GM08714 (cell line): ENCODE results near the gene ATP12A.
"Not testable (repeated sequence)": the region's sequence is repeated elsewhere in the genome, so short reads cannot be mapped to it uniquely, and the experiment has no call there.

Source experiments
- H3K4me3 ChIP-seq: fragments of 200-500 bp; sonication (Bioruptor generic); 2 replicates; pipeline ENCODE4 v1.5.1; 2014; ENCODE audit warnings: mild to moderate bottlenecking, low read length, inconsistent platforms
- ZNF274 ChIP-seq: IDR thresholded peaks from 2 replicates; pipeline ENCODE4 v1.6.1; 2012; ENCODE audit warnings: mild to moderate bottlenecking, low read depth, low read length

The ATP12A gene

DNA sequence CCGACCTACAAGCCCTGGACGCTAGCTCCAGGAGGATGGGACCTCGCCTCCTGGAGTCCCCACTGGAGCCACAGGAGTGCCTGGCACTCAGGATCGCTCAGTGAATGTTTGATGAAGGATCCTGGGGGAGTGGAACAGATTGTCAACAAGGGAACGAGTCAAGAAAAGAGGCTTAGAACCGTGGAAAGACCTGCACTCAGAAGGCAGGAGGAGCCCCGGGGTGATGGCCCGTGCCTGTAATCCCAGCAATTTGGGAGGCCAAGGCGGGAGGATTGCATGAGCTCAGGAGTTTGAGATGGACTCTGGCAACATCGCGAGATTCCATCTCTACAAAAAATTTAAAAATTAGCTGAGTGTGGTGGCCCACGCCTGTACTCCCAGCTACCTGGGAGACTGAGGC lies 38.9 kb downstream of the ATP12A start:
- no peak for TF ChIP-seq ZNF274
- H3K4me3 ChIP-seq, result no peak overlapping the region

DNA sequence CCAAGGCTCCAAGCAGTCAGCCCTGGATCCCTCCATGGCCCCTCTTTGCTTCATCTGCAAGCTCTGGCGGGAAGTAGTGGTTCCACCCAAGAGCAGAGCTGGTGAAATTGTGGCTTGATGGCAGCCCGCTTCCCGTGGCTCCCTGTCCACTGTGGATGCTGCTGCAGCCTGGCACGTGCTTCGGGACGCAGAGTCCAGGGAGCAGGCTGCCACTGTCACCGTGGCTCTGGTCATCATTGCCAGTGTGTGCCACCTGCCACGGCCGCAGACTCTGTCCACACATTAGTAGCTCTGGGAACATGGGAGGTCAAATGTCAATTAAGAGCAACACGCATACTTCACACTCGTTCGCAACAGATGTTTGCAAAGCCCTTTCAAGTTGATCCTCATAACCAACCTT lies 43.0 kb downstream of the ATP12A start:
- TF ChIP-seq ZNF274, result no peak
- H3K4me3 ChIP-seq, result no peak overlapping the region

DNA sequence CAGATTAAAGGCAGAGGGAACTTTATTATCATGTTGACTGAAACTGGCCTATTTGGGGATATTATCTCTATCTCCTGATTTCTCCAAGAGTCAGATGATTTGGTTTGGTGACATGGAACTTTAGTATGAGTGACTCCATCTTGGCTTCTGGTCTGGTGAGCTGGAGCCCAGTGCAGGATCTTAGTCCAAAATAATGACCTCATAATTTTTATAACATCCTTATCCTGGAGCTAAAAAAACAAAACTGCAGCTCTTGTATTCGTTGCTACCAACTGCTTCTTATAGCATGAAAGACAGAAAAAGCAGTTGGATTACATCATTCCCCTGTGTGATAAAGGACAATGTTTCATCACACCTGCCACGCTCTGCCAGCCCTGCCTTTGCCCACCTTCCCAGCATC lies 44.5 kb downstream of the ATP12A start:
- no peak overlapping the region for H3K4me3 ChIP-seq
- TF ChIP-seq ZNF274, result no peak

DNA sequence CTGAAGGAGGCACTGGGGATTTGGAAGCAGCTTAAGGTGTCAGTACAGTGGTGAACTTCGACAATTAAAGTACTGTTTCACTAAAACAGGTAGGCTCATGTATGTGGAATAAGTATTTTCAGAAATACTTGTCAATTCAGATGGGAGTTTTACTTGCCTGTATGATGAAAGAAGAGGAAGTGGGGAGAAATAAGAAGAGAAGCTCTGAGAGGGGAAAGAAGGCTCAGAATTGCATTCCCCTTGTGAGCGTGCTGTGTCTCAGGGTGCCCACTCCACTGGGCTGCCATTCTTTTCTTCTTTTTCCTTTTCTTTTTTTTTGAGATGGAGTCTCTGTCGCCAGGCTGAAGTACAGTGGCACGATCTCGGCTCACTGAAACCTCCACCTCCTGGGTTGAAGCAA lies 45.2 kb downstream of the ATP12A start:
- no peak for TF ChIP-seq ZNF274
- H3K4me3 ChIP-seq, result no peak overlapping the region

GRCh38 chr13:24727731-24728601 lies 47.8 kb downstream of the ATP12A start:
- no peak overlapping the region for H3K4me3 ChIP-seq
- no peak for TF ChIP-seq ZNF274

DNA sequence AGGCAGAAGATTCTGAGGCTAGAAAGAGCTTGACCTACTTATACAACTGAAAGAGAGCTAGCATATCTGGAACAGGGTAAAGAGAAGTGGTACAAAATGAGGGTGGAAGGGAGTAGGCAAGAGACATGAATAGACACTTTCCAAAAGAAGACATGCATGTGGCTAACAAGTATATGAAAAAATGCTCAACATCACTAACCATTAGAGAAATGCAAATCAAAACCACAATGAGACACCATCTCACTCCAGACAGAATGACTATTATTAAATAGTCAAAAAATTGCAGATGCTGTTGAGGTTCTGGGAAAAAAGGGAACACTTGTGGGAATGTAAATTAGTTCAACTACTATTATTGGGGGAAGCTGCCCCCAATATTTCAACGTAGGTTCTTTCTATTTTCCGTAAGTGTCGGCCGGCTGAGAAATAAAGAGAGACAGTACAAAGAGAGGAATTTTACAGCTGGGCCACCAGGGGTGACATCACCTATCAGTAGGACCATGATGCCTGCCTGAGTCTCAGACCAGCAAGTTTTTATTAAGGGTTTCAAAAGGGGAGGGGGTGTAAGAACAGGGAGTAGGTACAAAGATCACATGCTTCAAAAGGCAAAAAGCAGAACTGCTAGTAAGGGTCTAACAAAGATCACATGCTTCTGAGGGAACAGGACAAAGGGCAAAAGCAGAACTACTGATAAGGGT lies 50.8 kb downstream of the ATP12A start:
- H3K4me3 ChIP-seq, result not testable (repeated sequence)

DNA sequence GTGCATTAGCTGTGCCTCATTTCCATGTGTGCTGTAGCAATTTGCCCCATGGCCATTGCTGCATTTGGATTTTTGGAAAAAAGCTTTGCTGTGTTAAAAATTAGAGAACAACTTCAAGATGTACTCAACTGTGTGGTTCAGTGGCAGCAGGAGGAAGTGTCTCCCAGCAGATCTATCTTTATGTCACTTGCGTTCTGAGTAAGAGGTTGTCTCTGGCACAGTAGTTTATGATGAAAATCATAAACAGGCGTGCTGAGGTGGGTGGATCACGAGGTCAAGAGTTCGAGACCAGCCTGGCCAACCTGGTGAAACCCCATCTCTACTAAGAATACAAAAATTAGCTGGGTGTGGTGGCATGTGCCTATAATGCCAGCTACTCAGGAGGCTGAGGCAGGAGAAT lies 54.7 kb downstream of the ATP12A start:
- H3K4me3 ChIP-seq, result no peak overlapping the region
- no peak for TF ChIP-seq ZNF274

- H3K4me3 ChIP-seq, result no peak overlapping the region
- no peak for TF ChIP-seq ZNF274
These were observed 56.8 kb downstream of the ATP12A start for GRCh38 chr13:24737042-24737441.

DNA sequence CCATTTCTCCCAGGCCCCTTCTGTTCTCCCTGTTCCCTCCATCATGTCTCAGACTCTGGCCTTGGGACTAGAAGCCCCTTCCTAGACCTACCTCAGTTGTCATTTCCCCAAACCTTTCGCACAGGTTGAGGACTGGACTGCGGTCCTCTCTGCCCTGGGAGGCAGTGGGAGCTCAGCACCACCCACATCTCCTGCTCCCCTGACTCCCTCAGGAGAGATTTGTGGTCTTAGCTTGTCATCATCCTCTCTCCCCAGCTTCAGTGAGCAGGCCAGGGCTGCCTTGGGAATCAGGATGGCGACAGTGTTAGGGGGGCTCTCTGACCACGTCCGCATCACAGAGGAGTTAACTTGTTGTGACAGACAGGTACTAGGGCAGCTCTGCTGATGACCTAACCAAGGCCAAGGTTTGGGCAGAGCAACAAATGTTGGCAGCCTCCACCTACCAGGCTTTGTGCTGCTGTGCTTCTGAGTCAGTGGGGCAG lies 58.2 kb downstream of the ATP12A start:
- no peak overlapping the region for H3K4me3 ChIP-seq
- TF ChIP-seq ZNF274, result no peak

- no peak for TF ChIP-seq ZNF274
- H3K4me3 ChIP-seq, result no peak overlapping the region
These were observed 60.0 kb downstream of the ATP12A start for GRCh38 chr13:24740014-24740890.

DNA sequence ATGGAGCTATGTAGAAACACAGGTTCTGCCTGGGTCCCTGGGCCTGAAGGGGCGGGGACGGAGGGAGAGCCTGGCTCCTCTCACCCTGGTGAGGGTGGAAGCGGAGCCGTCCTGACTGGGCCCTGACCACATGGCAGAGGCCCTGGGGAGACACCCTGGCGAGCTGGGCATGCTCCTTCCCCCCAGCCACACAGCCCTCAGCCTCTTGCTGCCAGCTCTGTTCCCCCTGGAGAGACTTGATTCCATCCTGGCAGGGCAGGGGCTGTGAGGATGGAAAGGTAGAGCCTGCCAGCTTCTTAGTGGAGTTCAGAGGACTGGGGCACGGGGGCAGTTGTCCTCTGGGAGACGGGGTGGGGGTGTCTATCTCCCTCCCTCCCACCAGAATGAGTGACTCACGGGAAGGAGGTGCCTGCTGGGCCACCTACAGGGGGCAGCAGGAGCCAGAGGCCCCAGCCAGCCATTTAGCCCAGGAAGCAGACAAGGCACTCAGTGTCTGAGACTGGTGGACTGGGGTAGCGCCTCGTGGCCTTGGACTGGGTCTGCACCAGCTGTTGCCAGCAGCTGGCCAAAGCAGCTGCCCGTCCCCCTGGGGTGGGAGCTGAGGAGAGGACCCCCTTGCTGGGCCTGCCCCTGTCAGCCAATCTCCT lies 60.9 kb downstream of the ATP12A start:
- no peak for TF ChIP-seq ZNF274
- no peak overlapping the region for H3K4me3 ChIP-seq

- no peak overlapping the region for H3K4me3 ChIP-seq
- no peak for TF ChIP-seq ZNF274
These were observed 61.6 kb downstream of the ATP12A start for GRCh38 chr13:24741791-24742190.

GRCh38 chr13:24742294-24742693 lies 62.1 kb downstream of the ATP12A start:
- H3K4me3 ChIP-seq, result no peak overlapping the region
- TF ChIP-seq ZNF274, result no peak

DNA sequence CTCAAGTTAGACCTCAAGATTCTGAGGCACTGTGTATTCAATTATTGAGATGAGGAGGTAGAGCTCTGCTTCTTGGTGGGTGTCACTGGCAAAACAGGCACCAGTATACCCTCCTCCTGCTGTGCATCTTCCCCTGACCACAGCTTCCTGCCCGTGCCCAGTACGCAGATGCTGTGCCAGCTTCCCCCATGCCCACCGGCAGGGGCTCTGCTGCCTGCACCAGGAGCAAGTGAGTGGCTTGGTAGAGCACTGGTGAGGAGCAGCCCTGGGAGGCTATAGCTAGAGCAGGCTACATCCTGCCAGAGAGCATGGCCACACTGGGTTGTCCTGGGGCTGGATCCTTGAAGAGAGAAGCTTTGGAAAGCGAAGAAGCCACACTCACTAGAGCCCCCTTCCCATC lies 62.8 kb downstream of the ATP12A start:
- no peak overlapping the region for H3K4me3 ChIP-seq
- no peak for TF ChIP-seq ZNF274
